ENCODE results near the gene KSR1.

- TF ChIP-seq CTCF (IDR thresholded peaks at IDR 0.05), result no peak
- TF ChIP-seq ZFX (IDR thresholded peaks at IDR 0.05; ENCODE audit: borderline replicate concordance), result no peak
Measured at GRCh38 chr17:27628376-27628775, 172.1 kb downstream of the KSR1 start.

Measured in 22Rv1 (cell line).